GM21619 (cell line): ENCODE data around the gene UBXN10.

ENCODE experiments used
- ATAC-seq: cut with Tn5 transposase; IDR thresholded peaks from one replicate; pipeline ENCODE4 v1.9.1; 2021; ENCODE audit not compliant: unreplicated experiment

The UBXN10 gene

GRCh38 chr1:20151906-20152598 is 33.8 kb upstream of the UBXN10 start:
- ATAC-seq, result peak; percentile 66

DNA sequence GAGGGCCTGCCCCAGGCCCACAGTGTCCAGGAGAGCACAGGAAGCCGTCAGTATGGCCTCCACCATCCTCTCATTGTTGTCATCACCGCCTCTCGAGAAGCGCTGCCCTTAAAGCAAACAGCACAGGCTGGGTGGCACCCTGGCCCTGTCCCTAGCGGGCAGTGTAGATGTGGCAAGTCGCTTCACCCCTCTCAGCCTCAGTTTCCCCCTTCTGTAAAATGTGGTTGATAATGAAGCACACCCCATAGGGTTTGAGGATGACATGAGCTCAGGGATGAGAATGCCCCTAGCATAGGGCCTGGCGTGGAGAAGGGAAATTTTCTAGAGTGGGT is 33.3 kb upstream of the UBXN10 start:
- no peak for ATAC-seq

DNA sequence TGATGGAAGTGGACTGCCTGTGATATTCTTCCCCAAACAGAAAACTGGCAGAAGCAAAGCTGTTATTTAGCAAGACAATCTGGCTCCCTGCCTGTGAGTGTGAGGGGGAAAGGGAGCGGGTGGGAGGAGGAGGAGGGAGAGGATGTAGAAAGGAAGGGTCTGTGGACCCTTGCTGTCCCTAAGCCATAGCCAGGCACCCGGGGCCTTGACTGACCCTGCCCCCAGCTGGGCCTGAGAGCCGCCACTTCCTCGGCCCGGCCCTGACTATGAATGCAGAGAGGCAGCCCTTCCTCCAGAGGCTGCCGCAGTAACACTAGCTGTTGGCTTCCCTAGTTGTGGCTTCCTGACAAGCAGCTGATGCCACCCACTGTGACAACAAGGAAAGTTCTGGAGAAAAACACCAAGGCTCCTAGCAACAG is 32.9 kb upstream of the UBXN10 start:
- no peak for ATAC-seq

DNA sequence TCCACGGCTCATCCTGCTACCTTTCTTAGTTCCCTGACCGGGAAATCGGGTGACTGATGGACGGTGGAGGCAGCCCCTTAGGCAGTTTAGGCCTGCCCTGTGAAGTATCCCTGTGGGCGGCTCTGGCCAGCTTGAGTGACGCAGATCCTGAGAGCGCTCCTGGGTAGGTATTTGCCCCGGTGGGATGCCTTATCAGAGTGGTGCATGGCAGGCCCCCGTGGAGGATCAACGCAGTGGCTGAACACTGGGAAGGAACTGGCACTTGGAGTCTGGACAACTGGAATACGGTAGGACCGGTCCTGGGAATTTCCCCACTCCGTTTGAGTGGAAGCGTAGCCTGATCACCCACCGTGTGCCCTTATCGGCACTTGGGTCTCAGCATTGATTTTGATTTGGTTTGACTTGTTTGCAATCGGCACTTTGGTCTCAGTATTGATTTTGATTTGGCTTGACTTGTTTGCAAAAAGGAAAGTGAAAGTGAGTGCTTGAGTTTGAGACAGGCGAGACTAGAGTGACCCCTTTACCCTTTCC is 31.5 kb upstream of the UBXN10 start:
- no peak for ATAC-seq

DNA sequence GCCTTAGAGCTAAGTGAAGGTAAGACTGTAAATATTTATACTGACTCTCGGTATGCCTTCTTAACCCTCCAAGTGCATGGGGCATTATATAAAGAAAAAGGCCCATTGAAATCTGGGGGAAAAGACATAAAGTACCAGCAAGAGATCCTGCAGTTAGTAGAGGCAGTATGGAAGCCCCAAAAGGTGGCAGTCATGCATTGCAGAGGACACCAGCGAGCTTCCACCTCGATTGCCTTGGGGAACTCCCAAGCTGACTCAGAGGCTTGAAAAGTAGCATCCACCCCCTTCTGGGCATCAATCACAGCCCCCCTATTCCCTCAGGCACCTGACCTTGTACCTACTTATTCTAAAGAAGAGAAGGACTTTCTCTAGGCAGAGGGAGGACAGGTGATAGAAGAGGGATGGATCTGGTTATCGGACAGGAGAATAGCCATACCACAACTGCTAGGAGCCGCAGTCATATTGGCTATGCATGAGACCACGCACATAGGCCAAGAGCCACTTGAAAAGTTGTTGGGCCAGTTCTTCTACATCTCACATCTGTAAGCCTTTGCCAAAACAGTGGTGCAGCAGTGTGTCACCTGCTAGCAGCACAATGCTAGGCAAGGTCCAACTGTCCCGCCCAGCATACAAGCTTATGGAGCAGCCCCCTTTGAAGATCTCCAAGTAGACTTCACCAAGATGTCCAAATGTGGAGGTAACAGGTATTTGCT is 27.4 kb upstream of the UBXN10 start:
- no peak for ATAC-seq

DNA sequence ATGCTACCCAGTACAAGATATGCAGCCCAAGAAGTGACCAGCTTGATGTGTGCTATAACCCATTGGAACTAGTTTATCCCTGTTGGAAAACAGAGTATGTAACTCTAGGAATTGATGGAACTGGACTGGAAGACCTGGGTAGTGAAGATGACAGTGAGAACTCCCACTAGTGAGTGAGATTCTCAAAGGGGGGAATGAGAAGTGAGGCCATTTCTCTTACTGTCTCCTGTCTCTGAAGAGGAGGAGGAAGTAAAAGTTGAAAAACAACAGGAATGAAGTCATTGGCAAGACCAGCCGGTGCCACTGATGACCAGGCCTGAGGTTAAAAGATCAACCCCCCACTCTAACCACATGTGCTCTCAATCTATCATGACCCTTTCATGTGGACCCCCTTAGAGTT is 25.9 kb upstream of the UBXN10 start:
- ATAC-seq, result no peak

GRCh38 chr1:20164694-20165202 is 21.1 kb upstream of the UBXN10 start:
- no peak for ATAC-seq

GRCh38 chr1:20165522-20165951 is 20.4 kb upstream of the UBXN10 start:
- ATAC-seq, result no peak

GRCh38 chr1:20166051-20166450 is 19.8 kb upstream of the UBXN10 start:
- no peak for ATAC-seq

GRCh38 chr1:20167126-20167525 is 18.8 kb upstream of the UBXN10 start:
- no peak for ATAC-seq

- no peak for ATAC-seq
Measured at GRCh38 chr1:20168564-20169491, 17.1 kb upstream of the UBXN10 start.

- ATAC-seq, result no peak
Measured at GRCh38 chr1:20169932-20170331, 16.0 kb upstream of the UBXN10 start.

DNA sequence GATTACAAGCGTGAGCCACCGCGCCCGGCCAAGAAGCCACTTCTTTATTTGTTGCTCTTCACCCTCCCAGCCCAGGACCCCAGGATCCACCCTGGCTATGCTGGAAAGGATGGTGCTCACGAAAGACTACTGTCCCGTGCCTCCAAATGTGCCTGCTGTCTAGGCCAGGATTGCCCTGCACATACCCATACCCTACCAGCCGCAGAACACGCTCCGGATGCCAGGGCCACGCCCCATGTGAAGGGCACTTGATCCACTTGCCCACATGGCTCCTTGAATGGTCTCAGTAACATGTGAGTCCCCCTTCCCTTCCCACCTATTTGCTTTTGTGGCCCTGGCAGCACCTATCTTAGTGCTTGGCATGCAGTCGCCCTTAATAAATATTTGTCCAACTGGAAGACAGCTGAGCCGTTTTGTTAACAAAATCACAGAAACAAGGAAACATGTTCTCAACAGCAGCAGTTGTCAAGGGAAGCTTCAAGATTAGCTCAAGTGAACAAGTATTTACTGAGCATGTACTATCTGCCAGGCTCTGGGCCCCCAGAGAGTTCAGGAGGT is 13.8 kb upstream of the UBXN10 start:
- ATAC-seq, result no peak

DNA sequence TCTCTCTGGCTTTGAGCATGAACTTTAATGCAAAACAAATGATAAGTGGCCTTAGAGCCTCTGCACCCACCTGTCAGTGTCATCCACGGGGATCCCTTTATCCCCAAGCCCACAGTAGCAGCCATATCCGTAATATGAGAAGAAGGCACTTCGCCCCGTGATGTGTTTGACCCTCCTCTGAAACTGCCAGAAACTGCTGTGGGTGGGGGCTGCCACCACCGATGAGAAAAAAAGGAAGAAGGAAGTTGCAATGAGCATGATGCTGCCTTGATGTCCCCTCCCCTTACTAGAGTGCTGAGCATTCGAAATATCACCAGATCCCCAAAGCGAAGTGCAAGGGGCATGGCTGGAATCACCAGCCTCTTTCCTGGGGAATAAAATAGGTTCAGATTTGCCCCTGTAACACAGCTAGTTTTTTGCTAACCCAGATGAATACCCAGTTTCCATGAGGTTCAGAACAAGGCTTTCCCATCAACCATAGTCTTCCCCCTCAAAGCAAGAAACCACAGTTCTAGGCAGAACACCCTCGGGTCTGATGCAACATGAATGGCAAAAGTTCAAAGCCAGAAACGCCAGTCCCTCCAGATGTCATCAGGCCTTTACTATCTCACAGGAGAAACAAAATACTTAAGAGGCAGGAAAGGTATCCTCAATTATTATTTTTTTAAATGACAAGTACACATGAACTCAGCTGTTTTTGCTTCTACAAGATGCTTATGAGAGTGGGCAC is 10.8 kb upstream of the UBXN10 start:
- no peak for ATAC-seq

- no peak for ATAC-seq
Measured at GRCh38 chr1:20178634-20179370, 7.1 kb upstream of the UBXN10 start.

GRCh38 chr1:20179371-20180128 is 6.3 kb upstream of the UBXN10 start:
- ATAC-seq, result no peak

DNA sequence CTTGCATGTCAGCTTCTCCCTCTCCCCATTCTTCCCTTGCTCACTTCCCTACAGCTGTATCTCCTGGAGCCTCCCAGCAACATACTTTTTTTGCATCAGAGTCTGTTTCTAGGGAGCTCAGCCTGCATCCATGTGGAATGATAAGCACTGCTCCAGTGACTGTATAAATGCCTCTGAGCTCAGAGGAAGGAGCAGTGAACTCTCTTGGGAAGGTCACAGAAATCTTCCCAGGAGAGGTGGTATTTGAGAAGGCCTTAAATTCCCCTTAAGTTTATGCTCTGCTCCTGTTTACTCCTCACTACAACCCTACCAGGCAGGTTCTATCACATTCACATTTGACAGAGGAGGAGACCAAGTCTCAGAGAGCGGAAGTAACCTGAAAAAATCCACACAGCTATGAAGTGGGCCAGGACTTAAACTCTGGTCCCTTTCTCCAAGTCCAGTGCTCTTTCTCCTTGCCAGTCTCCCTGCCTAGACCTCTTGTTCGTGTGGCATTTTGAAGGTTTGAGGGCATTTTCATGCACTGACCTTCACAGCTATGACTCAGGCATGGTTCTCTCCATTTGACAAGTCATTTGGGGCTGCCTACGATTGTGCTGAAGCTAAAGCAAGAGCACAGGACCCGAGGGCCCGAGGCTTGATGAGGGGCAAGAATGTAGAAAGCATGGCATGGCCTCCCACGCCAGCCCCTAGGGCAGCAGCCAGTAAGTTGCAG is 5.6 kb upstream of the UBXN10 start:
- no peak for ATAC-seq

DNA sequence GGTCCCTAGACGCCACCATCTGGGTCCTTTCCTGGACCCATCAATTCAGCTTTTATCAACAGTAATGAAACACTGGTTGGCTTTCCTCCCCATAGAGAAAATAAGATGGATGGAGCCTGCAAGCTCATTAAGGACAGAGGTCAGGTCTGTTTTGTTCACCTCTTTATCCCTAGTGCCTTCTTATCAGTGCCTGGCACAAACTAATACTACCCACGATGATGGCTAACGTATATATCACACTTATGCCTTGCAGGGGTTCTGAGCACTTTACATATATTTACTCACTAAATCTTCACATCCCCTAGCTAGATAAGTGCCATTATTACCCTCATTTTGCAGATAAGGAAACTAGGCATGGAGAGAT is 5.1 kb upstream of the UBXN10 start:
- ATAC-seq, result no peak
